Stimulated activated CD4-positive, alpha-beta T cell treated with anti-CD3 and anti-CD28 coated beads, Interleukin-2, amount 100 ng/mL, for 24 hours (primary cell): ENCODE data around the gene COL15A1.

ENCODE experiments used
- DNase-seq, 2 donors: peaks; one replicate each; pipeline ENCODE4 v3.0.0-alpha.2; 2020

COL15A1 gene

DNA sequence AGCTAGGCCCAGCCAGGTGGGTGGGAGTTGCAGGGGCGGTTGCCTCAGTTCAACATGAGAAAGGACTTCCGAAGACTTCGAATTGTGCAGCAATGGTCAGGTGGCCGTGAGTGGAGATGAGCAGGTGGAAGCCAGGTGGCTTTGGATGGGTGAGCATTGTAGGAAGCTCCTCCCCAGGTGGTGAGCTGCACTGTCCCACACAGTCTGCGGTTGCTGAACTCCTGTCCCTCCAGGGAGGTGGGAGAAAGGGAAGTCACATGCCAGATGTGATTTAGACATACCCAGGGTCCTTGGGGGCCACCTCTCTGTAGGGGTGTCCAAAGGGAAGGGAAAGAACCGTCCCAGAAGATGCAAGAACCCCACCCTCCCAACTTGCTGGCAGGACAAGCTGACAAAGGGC lies 30.4 kb downstream of the COL15A1 start:
- DNase-seq = no peak

DNA sequence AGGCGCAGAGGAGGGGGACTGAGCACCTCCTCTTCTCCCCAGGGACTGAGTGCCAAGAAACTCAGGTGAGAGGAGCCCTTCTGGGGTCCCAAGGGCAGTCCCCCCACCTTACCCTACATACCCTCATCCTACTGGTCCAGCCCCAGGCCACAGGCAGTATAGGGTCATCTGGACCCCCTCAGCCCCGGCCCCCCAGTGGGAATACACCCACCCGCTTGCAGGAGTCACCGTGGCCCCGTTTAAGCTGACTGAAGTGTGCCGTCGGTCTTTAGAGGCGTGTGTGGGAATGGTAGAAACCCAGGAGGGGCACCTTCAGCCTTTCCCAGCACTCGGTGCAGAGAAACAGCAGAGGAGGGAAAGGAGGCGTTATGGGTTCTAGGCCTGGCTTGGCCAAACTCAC lies 30.8 kb downstream of the COL15A1 start:
- DNase-seq = no peak

DNA sequence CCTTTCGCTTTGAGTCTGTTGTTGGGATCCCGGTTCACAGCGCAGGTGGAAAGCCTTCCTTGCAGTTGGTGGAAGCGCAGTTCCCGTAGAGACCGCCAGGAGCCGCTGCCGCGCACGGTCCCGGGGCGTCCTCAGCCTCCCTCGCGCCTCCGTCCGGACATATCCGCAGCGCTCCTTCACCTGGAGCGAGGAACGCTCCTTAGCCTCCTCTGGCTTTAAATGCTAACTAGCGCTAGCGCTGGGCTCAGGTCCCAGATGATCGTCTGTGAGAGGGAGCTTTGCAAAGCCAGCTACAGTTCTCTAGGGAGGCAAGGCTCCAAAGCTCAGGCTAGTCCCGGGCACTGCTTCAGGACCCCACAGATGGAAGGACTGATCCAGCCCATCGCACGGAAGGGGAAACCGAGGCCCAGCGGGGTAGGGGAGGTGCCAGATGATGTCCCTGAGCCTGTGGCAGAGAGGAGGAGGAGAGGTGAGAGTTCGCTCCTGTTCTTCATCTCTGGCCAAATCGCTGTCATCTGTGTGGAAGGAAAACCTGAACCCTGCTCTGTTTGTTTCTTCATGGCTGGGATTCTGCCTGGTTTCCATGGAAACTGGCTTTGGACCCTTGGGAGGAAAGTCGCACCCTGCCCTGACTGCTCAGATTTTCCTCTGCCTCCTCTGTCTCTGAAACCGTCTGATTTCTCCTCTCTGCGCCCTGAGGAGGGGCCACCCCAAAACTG lies 31.4 kb downstream of the COL15A1 start:
- DNase-seq = peak; percentile 86 to 90

DNA sequence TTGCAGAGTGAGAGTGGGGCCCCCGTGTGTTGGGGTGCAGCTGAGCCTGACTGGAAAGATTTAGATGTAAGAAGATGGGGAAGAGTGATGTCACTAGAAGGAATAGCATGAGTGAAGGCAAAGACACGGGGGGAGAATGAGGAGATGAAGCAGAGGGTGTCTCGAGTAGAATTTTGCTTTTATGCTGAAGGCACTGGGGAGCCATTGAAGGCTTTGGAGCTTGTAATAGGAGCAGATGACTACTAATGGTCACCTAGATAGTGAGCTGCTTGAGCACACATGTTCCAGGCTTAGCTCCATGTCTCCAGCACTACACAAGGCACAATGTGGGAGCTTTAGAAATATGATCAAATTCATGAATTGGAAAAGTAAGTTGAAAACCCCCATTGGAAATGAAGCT lies 32.1 kb downstream of the COL15A1 start:
- no peak for DNase-seq

DNA sequence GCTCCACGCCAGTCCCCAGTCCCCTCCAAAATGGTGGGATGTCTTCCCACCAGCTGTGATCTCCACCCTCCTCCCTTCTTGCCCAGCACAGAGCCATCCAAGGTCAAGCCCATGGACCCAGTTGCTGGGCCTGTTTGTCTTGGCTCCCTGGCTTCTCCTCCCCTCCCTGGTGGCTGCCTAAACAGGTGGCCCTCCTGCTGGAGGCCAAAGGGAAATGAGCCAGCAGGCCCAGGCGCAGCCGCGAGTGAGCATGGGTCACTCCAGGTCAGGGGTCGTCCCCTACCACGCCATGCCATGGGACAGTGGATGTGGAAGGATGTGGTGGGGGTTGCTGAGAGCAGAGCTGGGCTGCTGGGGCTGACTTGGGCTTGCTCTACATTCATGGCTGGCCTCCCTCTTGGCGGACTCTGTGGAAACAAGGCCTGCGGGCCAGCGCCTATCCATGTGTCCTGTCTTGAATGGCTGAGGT lies 33.6 kb downstream of the COL15A1 start:
- no peak for DNase-seq

DNA sequence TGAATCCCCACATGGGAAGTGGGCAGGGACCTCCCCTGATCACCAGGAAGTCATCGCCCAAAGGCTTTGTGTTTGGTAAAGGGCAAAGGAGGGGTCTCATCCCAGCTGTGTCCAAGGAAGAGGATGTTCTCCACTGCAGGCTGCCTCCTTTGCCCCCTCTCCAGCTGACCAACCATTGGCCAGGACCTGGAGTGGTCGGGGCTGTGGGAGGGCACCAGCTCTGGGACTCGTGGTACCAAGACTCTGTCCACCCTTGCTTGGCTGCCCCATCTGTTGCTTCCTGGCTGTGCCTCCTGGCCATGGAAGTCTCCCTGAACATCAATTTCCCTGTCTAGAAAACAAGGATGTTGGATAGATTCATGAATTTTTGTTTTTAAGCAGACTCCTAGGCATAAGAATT lies 34.1 kb downstream of the COL15A1 start:
- no peak for DNase-seq

DNA sequence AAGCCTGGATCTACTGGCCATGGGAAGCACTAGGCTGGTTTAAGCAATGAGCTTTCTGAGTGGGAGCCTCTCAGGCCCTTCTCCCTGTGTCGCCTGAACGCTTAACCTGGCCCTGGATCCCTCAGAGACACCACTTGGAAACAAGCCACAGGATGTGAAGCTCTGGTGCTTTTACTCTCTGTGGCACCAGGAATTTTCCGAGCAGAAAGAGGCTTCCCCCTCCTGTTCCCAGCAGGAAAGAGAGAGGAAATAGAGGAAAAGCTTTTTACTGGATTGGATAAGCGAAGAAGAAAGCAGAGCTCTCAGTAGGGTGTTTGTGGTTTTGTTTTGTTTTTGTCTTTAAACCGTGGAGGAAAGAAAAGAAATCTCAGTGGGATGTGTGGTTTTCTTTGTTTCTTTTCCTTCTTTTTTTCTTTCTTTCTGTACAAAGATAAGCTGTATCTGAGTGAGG lies 34.5 kb downstream of the COL15A1 start:
- DNase-seq = no peak

DNA sequence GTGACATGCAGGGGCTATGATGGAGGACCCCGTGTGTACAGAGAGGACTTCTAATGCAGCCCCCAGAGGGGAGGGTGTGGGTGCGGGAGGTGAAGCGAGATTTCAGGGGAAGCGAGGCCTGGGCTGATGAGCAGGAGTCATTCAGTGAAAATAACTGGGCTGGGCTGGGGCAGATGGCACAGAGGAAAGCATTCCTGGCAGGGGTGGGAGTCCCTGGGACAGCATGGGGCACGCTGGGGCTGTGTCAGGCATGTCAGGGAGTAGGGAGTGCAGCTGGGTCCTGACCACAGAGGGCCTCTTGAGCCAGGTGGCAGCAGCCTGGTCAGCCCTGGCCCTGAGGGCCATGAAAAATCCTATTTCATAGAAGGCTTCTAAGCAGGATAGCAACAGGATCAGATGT lies 36.6 kb downstream of the COL15A1 start:
- DNase-seq = no peak

DNA sequence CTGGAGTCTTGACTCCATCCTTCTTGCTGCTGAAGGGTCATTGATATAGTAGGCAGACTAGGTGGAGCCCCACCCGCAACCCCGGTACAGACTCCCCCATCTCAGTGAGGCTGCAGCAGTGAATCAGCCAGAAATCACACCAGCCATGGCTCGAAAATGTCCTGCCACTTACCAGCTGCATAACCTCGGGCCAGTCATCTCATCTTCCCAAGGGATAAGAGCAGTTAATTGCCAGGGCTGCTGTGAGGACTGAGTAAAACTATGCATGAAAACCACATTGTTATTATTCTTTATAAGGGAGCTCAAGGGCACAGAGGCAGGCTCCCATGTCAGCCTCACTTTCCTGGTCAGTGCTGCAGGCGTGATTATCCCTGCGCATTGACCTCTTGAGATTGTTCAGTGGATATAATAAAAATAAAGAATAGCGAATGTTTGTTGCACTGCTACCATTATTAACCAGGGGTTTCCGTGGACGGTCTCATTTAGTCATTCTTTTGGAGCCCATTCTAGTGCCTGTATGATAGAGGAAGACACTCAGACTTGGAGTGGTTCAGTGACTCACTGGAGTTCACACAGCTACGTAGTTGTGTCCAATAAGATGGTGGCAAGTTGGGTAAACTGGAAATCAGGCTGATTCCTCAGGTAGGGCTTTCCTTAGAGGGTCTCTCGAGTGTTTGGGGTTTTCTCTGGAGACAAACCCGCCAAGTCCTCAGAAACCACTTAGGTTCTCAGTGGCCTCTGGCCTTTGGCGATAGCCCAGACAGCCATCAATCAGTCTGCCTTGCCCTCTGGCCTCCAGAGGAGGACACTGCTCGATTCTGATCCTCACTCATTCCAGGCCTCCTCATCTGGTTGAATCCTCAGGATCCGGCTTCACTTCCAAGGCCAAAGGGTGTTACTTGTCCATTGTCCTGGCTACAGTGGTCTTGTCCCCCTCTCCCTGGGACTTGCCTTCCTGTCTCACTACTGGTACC lies 39.9 kb downstream of the COL15A1 start:
- DNase-seq = no peak

DNA sequence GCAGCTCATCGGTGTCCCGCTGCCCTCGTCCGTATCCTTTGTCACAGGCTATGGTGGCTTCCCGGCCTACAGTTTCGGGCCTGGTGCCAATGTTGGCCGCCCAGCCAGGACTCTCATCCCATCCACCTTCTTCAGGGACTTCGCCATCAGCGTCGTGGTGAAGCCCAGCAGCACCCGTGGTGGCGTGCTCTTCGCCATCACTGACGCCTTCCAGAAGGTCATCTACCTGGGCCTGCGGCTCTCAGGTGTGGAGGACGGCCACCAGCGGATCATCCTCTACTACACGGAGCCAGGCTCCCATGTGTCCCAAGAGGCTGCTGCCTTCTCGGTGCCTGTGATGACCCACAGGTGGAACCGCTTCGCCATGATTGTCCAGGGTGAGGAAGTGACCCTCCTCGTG lies 41.9 kb downstream of the COL15A1 start:
- no peak for DNase-seq

DNA sequence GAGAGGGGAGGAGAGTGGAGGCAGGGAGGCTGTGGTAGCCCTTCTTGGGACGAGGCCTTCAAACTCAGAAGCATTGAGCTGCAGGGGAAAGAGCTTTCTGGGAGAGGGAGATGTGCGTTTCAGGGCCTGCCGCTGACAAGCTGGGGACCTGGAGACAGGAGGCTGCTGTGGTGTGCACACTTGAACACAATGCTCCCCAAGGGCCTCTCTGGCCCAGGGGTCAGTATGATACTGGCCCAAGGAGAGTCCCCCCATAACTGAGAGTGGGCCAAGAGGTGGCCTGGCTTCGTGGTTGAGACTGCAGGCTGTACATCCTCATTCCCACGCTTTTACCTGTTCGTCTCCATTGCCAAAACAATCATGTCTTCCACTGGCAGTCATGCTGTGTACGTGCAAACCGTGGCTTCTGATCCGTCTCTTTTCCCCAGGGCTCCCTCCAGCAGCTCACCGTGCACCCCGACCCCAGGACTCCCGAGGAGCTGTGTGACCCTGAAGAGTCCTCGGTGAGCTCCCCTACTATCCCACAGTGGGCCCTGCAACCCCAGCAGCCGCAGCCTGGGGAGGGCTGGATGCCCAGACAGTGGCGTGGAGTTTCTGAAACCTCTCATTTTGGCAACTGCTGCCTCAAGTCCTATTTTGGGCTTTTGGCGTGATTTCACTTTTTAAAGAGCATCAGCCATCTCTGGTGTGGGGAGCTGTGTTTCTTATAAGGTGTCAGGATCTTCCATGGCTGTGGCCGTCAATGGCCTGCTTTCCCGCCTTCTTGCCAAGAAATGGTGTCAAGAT lies 43.4 kb downstream of the COL15A1 start:
- DNase-seq = no peak

DNA sequence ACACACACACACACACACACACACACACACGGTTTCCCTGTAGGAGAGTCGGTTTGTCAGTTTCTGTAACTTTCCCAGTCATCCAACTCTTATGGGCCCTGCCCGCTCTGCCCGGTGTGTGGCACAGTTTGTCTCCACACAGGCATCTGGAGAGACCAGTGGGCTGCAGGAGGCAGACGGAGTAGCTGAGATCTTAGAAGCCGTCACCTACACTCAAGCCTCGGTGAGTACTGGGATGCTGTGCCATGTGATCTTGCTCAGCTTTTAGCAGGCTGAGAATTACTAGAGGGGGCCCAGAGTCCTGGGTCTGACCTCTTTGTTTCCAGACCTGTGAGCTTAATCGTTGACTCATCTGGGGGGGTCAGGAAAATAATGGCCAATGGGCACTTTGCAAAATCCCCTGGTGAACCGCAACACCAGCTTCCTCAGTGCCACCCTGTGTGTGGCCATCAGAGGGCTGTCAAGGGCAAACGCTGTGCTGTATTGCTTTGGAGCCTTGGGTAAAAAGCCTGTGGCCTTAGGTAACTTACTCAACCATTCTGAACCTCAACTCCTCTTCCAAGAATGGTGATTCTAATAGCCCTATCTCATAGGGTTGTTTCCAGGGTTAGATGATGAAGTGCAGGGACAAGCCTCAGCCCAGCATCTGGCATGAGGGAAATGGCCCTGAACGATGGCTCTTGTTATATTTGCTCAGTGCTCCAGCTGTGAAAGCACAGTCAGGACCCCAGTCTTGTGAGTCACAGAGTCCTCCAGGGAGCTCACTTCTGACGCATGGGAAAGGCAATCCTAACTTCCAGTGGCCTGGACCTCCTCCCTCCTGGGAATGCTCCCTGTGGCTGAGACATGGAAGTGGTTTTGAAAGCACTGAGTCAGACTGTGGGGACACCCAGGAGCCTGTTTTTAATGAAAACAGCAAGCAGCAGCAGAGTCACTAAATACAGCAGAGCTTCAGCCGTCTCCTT lies 45.6 kb downstream of the COL15A1 start:
- no peak for DNase-seq

DNA sequence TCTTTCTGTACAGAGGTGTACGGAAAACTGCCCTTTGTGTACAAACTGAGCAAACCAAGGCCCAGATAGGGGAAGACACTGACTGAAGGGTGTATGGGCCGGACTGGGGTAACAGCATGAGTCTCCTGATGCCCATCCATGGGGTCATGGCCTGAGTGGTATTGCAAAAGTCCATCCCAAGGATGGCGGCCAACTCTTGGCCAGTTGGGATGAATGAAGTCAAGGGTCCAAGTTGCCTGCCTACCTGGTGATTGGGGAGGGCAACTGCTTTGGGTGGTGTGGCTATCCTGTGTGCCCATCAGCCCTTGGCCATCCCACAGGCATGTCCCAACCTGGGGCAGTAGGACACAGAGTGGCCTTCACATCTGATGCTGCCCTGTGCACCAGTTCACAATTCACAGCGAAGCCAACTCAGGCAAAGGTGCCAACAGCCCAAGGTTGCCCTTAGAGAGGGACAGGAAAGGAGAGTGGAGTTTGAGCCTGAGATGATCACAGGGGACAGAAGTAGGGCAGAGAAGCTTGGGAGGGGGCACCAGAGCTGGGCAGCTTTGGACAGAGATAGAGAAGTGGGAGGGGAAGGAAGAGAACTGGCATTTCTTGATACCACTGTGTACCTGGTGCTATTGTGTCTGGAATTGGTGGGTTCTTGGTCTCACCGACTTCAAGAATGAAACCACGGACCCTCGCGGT lies 46.6 kb downstream of the COL15A1 start:
- DNase-seq = no peak

DNA sequence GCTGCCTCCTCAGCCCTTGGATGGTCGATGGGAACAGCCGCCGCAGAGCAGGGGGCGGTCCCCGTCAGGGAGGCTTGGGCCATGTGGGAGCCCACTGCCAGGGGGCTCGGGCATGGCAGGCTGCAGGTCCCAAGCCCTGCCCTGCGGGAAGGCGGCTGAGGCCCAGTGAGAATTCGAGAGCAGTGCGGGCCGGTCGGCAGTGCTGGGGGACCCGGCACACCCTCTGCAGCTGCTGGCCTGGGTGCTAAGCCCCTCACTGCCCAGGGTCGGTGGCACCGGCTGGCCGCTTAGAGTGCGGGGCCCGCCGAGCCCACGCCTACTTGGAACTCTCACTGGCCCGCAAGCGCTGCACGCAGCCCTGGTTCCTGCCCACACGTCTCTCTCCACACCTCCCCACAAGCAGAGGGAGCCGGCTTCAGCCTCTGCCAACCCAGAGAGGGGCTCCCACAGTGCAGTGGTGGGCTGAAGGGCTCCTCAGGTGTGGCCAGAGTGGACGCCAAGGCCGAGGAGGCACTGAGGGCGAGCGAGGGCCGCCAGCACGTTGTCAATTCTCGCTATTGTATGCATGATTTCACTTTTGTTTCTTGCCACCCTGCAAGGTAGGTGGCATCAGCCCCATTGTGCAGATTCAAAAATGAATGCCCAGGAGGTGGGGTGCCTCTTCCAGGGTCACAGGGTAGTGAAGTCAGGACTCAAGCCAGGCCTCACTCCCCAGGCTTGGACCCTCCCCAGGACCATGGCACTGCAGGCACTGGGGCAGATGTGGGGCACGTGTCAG lies 48.6 kb downstream of the COL15A1 start:
- no peak for DNase-seq

DNA sequence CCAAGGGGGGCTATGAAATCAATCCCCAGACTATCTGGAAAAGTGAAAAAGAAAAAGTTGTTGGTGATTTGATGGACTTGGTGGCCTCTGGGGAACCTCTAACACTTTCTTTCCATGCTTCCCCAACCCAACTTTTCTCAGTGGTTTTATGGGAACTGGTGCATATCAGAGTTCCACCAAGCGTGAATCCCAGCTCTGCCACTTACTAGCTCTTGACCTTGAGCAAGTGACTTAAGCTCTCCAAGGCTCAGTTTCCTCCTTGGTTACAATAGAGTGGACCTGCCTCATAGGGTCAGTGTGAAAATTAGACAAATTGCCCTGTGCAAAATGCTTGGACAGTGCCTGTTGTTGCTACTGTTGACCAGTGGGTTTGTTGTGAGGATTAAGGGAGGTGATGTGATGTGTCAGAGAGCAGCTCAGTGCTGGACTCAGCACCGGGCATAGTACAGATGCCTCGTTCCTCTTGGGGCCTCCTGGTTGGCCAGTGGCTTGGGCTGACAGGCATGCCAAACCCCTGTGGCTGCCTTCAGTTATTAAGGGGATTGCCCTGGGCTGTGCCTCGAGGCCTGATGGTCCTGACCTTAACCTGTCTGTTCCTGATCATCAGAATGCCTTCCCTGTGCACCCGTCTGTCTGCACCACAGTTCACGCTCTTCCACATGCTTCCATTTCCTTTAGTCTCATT lies 49.3 kb downstream of the COL15A1 start:
- no peak for DNase-seq

DNA sequence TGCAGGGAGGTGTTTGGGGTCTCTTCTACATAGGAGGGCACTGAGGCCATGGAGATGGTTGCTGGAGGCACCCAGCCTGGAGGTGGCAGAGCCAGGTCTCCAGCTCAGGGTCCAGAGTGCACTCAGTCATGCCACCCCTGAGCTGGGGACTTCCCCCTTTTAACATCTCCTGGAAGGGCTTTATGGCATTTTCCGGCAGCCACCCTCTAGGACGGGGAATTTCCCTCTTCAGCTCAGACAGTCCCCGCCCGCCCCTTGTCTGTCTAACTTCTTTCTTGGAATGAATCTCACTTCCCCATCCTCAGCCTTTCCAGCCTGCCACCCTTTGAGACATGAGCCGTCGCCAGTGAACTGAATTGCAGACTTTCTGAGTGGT lies 49.9 kb downstream of the COL15A1 start:
- DNase-seq = peak; percentile 48 to 59

DNA sequence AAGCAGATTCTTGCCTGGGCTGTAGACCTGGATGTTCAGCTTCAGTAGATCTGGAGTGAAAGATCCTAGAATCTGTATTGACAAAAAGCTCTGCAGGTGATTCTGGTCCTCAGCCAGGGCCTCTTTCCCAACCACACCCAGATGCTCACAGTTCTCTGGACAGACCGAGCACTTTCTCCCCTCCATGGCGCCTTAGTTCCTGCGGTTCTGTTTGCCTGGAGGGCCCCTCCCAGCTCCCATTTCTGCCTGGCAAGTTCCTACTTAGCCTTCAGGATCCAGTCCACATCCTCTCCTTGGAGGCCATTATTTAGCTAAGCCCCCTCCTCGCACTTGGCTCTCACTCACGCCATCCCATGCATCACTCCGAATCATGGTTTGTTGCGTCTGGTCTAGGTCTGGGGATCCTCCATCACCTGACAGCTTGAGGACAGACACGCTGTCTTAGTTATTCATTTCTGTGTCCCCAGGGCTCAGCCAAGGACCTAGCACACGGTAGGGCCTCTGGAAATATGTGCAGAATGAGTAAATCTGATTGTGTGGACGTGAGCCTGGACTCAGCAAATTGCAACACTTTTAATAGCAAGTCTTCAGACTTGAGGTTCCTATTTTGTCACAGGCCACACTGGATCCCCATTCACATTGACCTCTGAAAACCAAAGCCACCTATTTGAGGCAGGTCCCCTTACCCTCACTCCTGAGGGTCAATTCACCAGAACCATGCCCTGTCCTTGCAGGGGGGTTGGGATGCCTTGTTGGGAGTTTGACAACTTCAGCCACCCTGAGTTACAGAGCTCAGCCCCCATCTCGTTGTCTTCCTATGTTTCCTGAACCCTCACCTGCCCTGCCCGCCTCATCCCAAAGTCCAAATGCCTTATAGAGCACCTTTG lies 50.7 kb downstream of the COL15A1 start:
- no peak for DNase-seq

DNA sequence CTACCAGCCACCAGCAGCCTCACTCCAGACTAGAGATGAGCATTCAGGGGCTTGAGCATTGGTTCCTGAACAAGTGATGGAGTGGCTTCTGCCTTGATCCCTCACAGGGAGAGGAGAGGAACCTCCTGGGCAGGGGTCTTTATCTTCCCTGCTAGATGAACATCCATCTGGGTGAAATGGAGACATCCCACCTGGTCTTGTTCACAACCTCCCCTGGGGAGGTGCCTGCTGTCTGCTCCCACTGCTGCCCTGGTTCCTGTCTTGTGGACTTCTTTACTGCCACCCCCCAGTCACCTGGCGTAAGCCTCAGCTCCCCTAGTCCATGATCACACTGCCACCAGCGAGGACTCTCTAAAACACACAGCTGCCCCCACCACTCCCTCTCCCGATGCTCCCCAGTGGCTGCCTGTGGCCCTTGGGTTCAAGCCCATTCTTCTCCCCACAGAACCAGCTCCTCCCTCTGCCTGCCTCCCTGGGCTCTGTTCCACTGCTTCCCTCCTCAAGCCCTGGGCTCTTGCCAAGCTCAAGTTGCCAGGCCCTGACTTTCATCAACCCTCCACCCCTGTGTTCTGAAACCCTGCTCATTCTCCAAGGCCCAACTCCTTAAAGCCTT lies 51.5 kb downstream of the COL15A1 start:
- DNase-seq = no peak
